Measurements from ENCODE around the gene TRABD2B. TPM values are rescaled to one million over a fixed set of nuclear protein-coding genes. Genes with fewer than 3 reads are reported as not detected.

TRABD2B gene
- total and polyA plus RNA-seq, 2 donors (not counting 3 experiments of a cell fraction or from before 2014, with no cell fraction given) = not detected

GRCh38 chr1:47792779-47793178 lies 204.4 kb downstream of the TRABD2B start:
- H3K4me3 ChIP-seq (replicated peaks in 1 of 3; ENCODE audit: insufficient read depth in 1 of 3, low read depth in 1 of 3, low read length in 3 of 3) = no peak overlapping the region
- ChIA-PET CTCF (no interaction called here), POLR2A (no interaction called here)
- no peak for TF ChIP-seq POLR2AphosphoS5 (IDR thresholded peaks at IDR 0.05; ENCODE audit: insufficient read depth, low read depth, low read length)
- TF ChIP-seq GATA2 (IDR thresholded peaks at IDR 0.05; ENCODE audit: insufficient read depth, insufficient read length, low read depth, low read length) = no peak
- no peak for TF ChIP-seq JUN (IDR thresholded peaks at IDR 0.05; ENCODE audit: borderline replicate concordance, insufficient read depth, insufficient read length, low read depth)
- TF ChIP-seq MAX (IDR thresholded peaks at IDR 0.05; ENCODE audit: insufficient read depth, insufficient read length) = no peak
- TF ChIP-seq MYC (IDR thresholded peaks at IDR 0.05; ENCODE audit: low read depth, low read length) = no peak
- no peak for TF ChIP-seq POLR2A (IDR thresholded peaks at IDR 0.05; ENCODE audit: low read depth, low read length)
- no peak for TF ChIP-seq CTCF (IDR thresholded peaks at IDR 0.05; ENCODE audit: extremely low read depth in 1 of 2, insufficient read depth in 1 of 2, low read depth in 1 of 2, low read length in 2 of 2)
- no peak for TF ChIP-seq EZH2 (IDR thresholded peaks at IDR 0.05; ENCODE audit: borderline replicate concordance, low read depth, low read length, severe bottlenecking)
- TF ChIP-seq FOS (IDR thresholded peaks at IDR 0.05; ENCODE audit: borderline replicate concordance, insufficient read depth, low read length) = no peak
- H3K27me3 ChIP-seq (ENCODE audit: control insufficient read depth in 2 of 2, insufficient read depth in 2 of 2, low read length in 2 of 2) = no peaks in the 10 kb centered on the region
- H3K79me2 ChIP-seq (ENCODE audit: control insufficient read depth, insufficient read depth, low read length) = no peaks in the 10 kb centered on the region
- H3K4me1 ChIP-seq (ENCODE audit: control insufficient read depth, extremely low read depth, insufficient read depth, low read length) = no peaks in the 10 kb centered on the region
- FAIRE-seq (no peak), DNase-seq (ENCODE audit: low read depth, low spot score) (no peak)
- intact Hi-C loops (cut with micrococcal nuclease) (no loop called here), dilution Hi-C loops (cut with MboI; ENCODE audit: extremely low pct_ligation_motif_present, low sequenced_read_pairs) (no loop called here)
- no peak overlapping the region for H3K9ac ChIP-seq (replicated peaks; ENCODE audit: extremely low read depth, insufficient read depth, low read length)
- no peaks in the 10 kb centered on the region for H4K20me1 ChIP-seq (replicated peaks; ENCODE audit: control insufficient read depth, extremely low read depth, insufficient read depth, low read length)
- no peak overlapping the region for H2AFZ ChIP-seq (ENCODE audit: low read depth, low read length)
- no TSS peak for BruUV-seq (replicated peaks)
- H3K9me1 ChIP-seq (replicated peaks; ENCODE audit: control insufficient read depth, extremely low read depth, insufficient read depth, low read length) = no peaks in the 10 kb centered on the region
- no peaks in the 10 kb centered on the region for H3K9me3 ChIP-seq (replicated peaks; ENCODE audit: control insufficient read depth, insufficient read depth, low read length)
- H3K27ac ChIP-seq (ENCODE audit: insufficient read depth, low read depth, low read length) = no peak overlapping the region
- no peak overlapping the region for H3K4me2 ChIP-seq (ENCODE audit: insufficient read depth, low read length)
- H3K36me3 ChIP-seq (ENCODE audit: control insufficient read depth in 2 of 2, extremely low read depth in 1 of 2, insufficient read depth in 2 of 2, low read length in 2 of 2) = no peaks in the 10 kb centered on the region
